Panc1 (cell line): ENCODE results near the gene POLR1B. TPM values are rescaled to one million over a fixed set of nuclear protein-coding genes. Genes with fewer than 3 reads are reported as not detected.

Experiments
- ATAC-seq: fragments of 200-7000 bp; cut with Tn5 transposase; 2 replicates; pipeline ENCODE4 v1.9.1; 2020; ENCODE audit warnings: mild to moderate bottlenecking, moderate library complexity
- BruUV-seq: library from RNA; stranded (reverse); fragments of 400-500 nt; replicated peaks from 2 replicates; lab custom pipeline; 2021; lab: Mats Ljungman, UMichigan
- CTCF ChIA-PET: fragments of 300-600 bp; sonication (Branson Sonifier 250); formaldehyde crosslinking; loops from one replicate; lab custom pipeline; 2022; ENCODE audit warnings: antibody characterized with exemption; lab: Charles Lee
- POLR2A ChIA-PET: fragments of 300-600 bp; sonication (Branson Sonifier 250); formaldehyde crosslinking; loops from one replicate; lab custom pipeline; 2022; ENCODE audit warnings: antibody characterized with exemption; lab: Charles Lee
- DNase-seq: peaks from one replicate; pipeline ENCODE4 v3.0.0-alpha.2; 2010; ENCODE audit warnings: low read depth, low spot score
- H3K27ac ChIP-seq: 2 replicates; pipeline ENCODE4 v1.5.1; 2011; ENCODE audit warnings: mild to moderate bottlenecking, low read length, inconsistent platforms
- H3K27me3 ChIP-seq: fragments of 200-500 bp; sonication (Bioruptor generic); 2 replicates; pipeline ENCODE4 v1.6.0; 2014; ENCODE audit warnings: low read length, inconsistent platforms; ENCODE audit not compliant: control insufficient read depth, insufficient read depth
- H3K36me3 ChIP-seq: fragments of 200-500 bp; sonication (Bioruptor generic); 2 replicates; pipeline ENCODE4 v1.5.1; 2014; ENCODE audit warnings: inconsistent platforms, mild to moderate bottlenecking, low read length, moderate library complexity; ENCODE audit not compliant: control insufficient read depth, insufficient read depth
- H3K4me1 ChIP-seq: 2 replicates; pipeline ENCODE4 v1.5.1; 2011; ENCODE audit warnings: inconsistent platforms, mild to moderate bottlenecking, low read length, moderate library complexity; ENCODE audit not compliant: control insufficient read depth, insufficient read depth
- H3K4me3 ChIP-seq, 2 experiments: 2 replicates each; pipeline ENCODE4 v1.5.1; 2011 to 2012; ENCODE audit warnings: low read depth in 2 of 2, low read length in 2 of 2, mild to moderate bottlenecking in 2 of 2, inconsistent platforms in 1 of 2, moderate library complexity in 1 of 2
- H3K9me3 ChIP-seq: fragments of 200-500 bp; sonication (Bioruptor generic); 2 replicates; pipeline ENCODE4 v1.5.1; 2014; ENCODE audit warnings: low read depth, mild to moderate bottlenecking, inconsistent platforms, low read length, moderate library complexity; ENCODE audit not compliant: control insufficient read depth, insufficient read depth
- POLR2AphosphoS5 ChIP-seq: IDR thresholded peaks from 2 replicates; pipeline ENCODE4 v1.6.1; 2012; ENCODE audit warnings: mild to moderate bottlenecking, low read depth, low read length, moderate library complexity
- SIN3A ChIP-seq: IDR thresholded peaks from 2 replicates; pipeline ENCODE4 v1.6.1; 2012; ENCODE audit warnings: low read depth, mild to moderate bottlenecking, low read length, moderate library complexity, borderline replicate concordance; ENCODE audit not compliant: insufficient read depth
- TCF7L2 ChIP-seq: IDR thresholded peaks from 2 replicates; pipeline ENCODE4 v1.6.1; 2011; ENCODE audit warnings: mild to moderate bottlenecking, low read depth, low read length, inconsistent platforms
- in situ Hi-C: cut with HindIII; loops from 2 replicates; pipeline ENCODE4 v1.10.0; 2016; ENCODE audit warnings: low sequenced_read_pairs, low pct_unique_long_range_greater_than_20kb
- intact Hi-C: fragments of 100-400 bp; cut with micrococcal nuclease; formaldehyde crosslinking; loops from one replicate; pipeline ENCODE4 v1.10.0; 2022; ENCODE audit not compliant: unreplicated experiment
- total RNA-seq: library from RNA; stranded (reverse); gene quantifications from one replicate; pipeline ENCODE4 v1.2.1, GENCODE V29; 2021; ENCODE audit not compliant: unreplicated experiment
- TF ChIP-seq, protein P1 (sequence below): fragments of 450-650 bp; IDR thresholded peaks from 2 replicates; pipeline ENCODE4 v1.5.1; 2017; ENCODE audit warnings: mild to moderate bottlenecking
- TF ChIP-seq, protein P2 (sequence below), 2 experiments: IDR thresholded peaks; 2 replicates each; pipeline ENCODE4 v1.6.1; 2011 to 2012; ENCODE audit warnings: low read depth in 2 of 2, control low read depth in 1 of 2, low read length in 1 of 2, mild to moderate bottlenecking in 1 of 2, moderate library complexity in 1 of 2; ENCODE audit not compliant: insufficient read depth in 1 of 2

Gene POLR1B
- total RNA-seq, 1 experiment from 2014 or later: 35.4 TPM

- H3K27me3 ChIP-seq: no peaks in the 10 kb centered on the region
- H3K9me3 ChIP-seq: no peaks in the 10 kb centered on the region
- H3K4me1 ChIP-seq: no peaks in the 10 kb centered on the region
- POLR2A ChIA-PET: interaction anchor here (0.6 kb wide), 1 partner anchor 327 kb away, joined by 5 read pairs; no protein-coding TSS in a partner anchor
- no peaks in the 10 kb centered on the region for H3K36me3 ChIP-seq
- H3K4me3 ChIP-seq: no peak overlapping the region
- BruUV-seq: no TSS peak
- intact Hi-C loops (no loop called here), in situ Hi-C loops (no loop called here)
- TF ChIP-seq, protein P1, sequence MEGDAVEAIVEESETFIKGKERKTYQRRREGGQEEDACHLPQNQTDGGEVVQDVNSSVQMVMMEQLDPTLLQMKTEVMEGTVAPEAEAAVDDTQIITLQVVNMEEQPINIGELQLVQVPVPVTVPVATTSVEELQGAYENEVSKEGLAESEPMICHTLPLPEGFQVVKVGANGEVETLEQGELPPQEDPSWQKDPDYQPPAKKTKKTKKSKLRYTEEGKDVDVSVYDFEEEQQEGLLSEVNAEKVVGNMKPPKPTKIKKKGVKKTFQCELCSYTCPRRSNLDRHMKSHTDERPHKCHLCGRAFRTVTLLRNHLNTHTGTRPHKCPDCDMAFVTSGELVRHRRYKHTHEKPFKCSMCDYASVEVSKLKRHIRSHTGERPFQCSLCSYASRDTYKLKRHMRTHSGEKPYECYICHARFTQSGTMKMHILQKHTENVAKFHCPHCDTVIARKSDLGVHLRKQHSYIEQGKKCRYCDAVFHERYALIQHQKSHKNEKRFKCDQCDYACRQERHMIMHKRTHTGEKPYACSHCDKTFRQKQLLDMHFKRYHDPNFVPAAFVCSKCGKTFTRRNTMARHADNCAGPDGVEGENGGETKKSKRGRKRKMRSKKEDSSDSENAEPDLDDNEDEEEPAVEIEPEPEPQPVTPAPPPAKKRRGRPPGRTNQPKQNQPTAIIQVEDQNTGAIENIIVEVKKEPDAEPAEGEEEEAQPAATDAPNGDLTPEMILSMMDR: no peak
- TF ChIP-seq POLR2AphosphoS5: no peak
- no peak for TF ChIP-seq TCF7L2
- TF ChIP-seq SIN3A: no peak
- TF ChIP-seq, protein P2, sequence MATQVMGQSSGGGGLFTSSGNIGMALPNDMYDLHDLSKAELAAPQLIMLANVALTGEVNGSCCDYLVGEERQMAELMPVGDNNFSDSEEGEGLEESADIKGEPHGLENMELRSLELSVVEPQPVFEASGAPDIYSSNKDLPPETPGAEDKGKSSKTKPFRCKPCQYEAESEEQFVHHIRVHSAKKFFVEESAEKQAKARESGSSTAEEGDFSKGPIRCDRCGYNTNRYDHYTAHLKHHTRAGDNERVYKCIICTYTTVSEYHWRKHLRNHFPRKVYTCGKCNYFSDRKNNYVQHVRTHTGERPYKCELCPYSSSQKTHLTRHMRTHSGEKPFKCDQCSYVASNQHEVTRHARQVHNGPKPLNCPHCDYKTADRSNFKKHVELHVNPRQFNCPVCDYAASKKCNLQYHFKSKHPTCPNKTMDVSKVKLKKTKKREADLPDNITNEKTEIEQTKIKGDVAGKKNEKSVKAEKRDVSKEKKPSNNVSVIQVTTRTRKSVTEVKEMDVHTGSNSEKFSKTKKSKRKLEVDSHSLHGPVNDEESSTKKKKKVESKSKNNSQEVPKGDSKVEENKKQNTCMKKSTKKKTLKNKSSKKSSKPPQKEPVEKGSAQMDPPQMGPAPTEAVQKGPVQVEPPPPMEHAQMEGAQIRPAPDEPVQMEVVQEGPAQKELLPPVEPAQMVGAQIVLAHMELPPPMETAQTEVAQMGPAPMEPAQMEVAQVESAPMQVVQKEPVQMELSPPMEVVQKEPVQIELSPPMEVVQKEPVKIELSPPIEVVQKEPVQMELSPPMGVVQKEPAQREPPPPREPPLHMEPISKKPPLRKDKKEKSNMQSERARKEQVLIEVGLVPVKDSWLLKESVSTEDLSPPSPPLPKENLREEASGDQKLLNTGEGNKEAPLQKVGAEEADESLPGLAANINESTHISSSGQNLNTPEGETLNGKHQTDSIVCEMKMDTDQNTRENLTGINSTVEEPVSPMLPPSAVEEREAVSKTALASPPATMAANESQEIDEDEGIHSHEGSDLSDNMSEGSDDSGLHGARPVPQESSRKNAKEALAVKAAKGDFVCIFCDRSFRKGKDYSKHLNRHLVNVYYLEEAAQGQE (IDR thresholded peaks at IDR 0.05; ENCODE audit: insufficient read depth in 1 of 2, low read depth in 2 of 2, low read length in 1 of 2): no peak
- DNase-seq: no peak
- CTCF ChIA-PET: interaction anchor here (0.7 kb wide), 1 partner anchor 12 kb away, joined by 8 read pairs; no protein-coding TSS in a partner anchor
- no peak for ATAC-seq
- no peak overlapping the region for H3K27ac ChIP-seq
Observed at GRCh38 chr2:112618383-112618782, 76.1 kb downstream of the POLR1B start.

DNA sequence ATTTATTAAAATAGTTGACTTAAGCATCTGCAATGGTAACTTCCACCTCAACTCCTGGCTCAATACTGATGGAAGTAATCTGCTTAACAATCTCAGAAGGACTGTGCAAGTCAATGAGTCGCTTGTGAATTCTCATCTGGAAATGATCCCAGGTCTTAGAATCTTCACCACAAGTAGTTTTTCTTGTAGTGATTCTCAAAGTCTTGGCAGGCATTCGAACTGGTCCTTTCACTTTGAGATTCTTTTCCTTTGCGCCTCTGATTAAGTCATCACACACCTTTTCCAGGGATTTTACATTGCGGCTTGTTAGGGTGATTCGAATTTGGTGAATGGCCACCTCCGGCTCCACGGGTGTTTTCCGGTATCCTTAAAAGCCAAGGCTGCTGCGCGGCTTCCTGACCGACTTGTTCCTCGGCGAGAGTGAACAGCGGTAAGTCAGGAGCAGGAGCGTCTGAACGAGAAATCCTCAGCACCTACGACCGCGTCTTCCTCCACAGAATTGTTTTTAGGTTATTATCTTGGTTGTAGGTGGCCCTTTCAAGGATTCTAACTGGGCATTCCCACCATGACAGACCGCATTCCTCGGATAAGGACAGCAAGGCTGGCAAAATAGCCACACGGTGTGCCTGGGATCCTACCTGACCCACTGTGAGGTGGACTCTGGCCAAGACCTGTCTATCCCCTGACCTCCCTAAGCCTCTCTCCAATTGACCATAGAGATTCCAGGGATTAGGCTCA lies 79.7 kb downstream of the POLR1B start:
- no peak overlapping the region for H3K4me3 ChIP-seq
- CTCF ChIA-PET: interaction anchor here (0.7 kb wide), 1 partner anchor 10 kb away, joined by 3 read pairs; no protein-coding TSS in a partner anchor
- H3K36me3 ChIP-seq: no peaks in the 10 kb centered on the region
- H3K9me3 ChIP-seq: no peaks in the 10 kb centered on the region
- no peak overlapping the region for H3K27ac ChIP-seq
- in situ Hi-C loops (no loop called here), intact Hi-C loops (no loop called here)
- no peaks in the 10 kb centered on the region for H3K27me3 ChIP-seq
- no peak for ATAC-seq
- TF ChIP-seq SIN3A: no peak
- DNase-seq: no peak
- peaks cover 8% of the 10 kb centered on the region; the same call in 1 of the 2 replicates for H3K4me1 ChIP-seq
- POLR2A ChIA-PET: no interaction called here
- no TSS peak for BruUV-seq

- no TSS peak for BruUV-seq
- Histone ChIP-seq H3K4me1 (peaks cover 8% of the 10 kb centered on the region; the same call in 1 of the 2 replicates), H3K27ac (no peak overlapping the region), H3K27me3 (no peaks in the 10 kb centered on the region), H3K36me3 (no peaks in the 10 kb centered on the region), H3K4me3 (no peak overlapping the region), H3K9me3 (no peaks in the 10 kb centered on the region)
- no peak for ATAC-seq
- in situ Hi-C loops (no loop called here), intact Hi-C loops (no loop called here)
- no peak for DNase-seq
- ChIA-PET CTCF (interaction anchor here (0.7 kb wide), 1 partner anchor 9 kb away, joined by 3 read pairs; no protein-coding TSS in a partner anchor), POLR2A (no interaction called here)
- TF ChIP-seq POLR2AphosphoS5: no peak
- no peak for TF ChIP-seq TCF7L2
- TF ChIP-seq, protein P2 (IDR thresholded peaks at IDR 0.05; ENCODE audit: insufficient read depth in 1 of 2, low read depth in 2 of 2, low read length in 1 of 2): no peak
Observed at GRCh38 chr2:112622528-112622849, 80.2 kb downstream of the POLR1B start.
